NCI-H1930 (cell line): ENCODE results near the gene SSR3.

Experiments
- DNase-seq, 2 experiments: peaks; one replicate each; lab custom pipeline; 2025; lab: John Stamatoyannopoulos, UW

Gene SSR3

DNA sequence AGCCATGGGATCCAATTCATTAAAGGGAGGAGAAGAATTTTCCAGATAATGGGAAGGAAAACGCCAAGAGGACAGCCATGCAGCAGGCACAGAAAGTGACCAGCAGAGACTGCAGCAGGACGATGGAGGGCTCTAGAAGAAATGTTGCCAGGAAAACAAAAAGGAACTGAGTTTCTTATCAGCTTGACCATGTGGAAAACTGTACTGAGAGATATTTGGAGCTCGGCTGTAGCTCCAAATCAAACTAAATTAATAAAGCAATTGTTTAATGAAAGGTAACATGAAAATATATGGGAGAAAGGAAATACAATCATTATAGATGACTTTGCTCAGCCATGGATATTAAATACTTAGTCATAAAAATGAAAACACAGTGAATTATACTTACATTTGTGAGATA lies 63.7 kb downstream of the SSR3 start:
- no peak for DNase-seq
